Keratinocyte (primary cell): ENCODE measurements around the gene IFNAR1. TPM values are rescaled to one million over a fixed set of nuclear protein-coding genes. Genes with fewer than 3 reads are reported as not detected.

ENCODE experiments used
- DNase-seq: peaks from one replicate; pipeline ENCODE4 v3.0.0-alpha.2; 2011; ENCODE audit warnings: low read depth, missing footprints, low spot score
- FAIRE-seq: peaks from 2 replicates; lab custom pipeline; 2011; peaks lifted over from hg19 to GRCh38; lab: Jason Lieb, UNC
- H2AFZ ChIP-seq: 2 replicates; pipeline ENCODE4 v1.6.0; 2012; ENCODE audit warnings: low read length, control low read depth, inconsistent platforms; ENCODE audit not compliant: control insufficient read depth
- H3K27ac ChIP-seq: 2 replicates; pipeline ENCODE4 v1.5.1; 2011; ENCODE audit warnings: low read length; ENCODE audit not compliant: control insufficient read depth, insufficient read depth
- H3K27me3 ChIP-seq: 3 replicates; pipeline ENCODE4 v1.6.0; 2011; ENCODE audit warnings: low read length; ENCODE audit not compliant: control insufficient read depth, insufficient read depth; ENCODE audit errors: extremely low read depth
- H3K36me3 ChIP-seq, 2 experiments: 2 replicates in 1 of 2; 3 replicates in 1 of 2; pipeline ENCODE4 v1.5.1; 2011; ENCODE audit warnings: low read length in 2 of 2, mild to moderate bottlenecking in 1 of 2; ENCODE audit not compliant: control insufficient read depth in 2 of 2, insufficient read depth in 2 of 2; ENCODE audit errors: extremely low read depth in 1 of 2
- H3K4me1 ChIP-seq: 3 replicates; pipeline ENCODE4 v1.5.1; 2011; ENCODE audit warnings: low read length; ENCODE audit not compliant: control insufficient read depth, insufficient read depth; ENCODE audit errors: extremely low read depth
- H3K4me2 ChIP-seq: 3 replicates; pipeline ENCODE4 v1.6.0; 2011; ENCODE audit warnings: low read depth, low read length; ENCODE audit not compliant: control insufficient read depth, insufficient read depth; ENCODE audit errors: extremely low read depth
- H3K4me3 ChIP-seq, 3 experiments: fragments of 200-600 bp in 1 of 3; sonication (generic) in 1 of 3; 2 replicates in 2 of 3; 3 replicates in 1 of 3; pipeline ENCODE4 v1.5.1; 2011 to 2016; ENCODE audit warnings: low read length in 3 of 3, mild to moderate bottlenecking in 3 of 3, control low read depth in 2 of 3, inconsistent platforms in 1 of 3, low read depth in 1 of 3, mixed read lengths in 1 of 3, mixed run types in 1 of 3, moderate library complexity in 1 of 3; ENCODE audit not compliant: control insufficient read depth in 2 of 3, insufficient read depth in 2 of 3; ENCODE audit errors: extremely low read depth in 1 of 3
- H3K79me2 ChIP-seq: 2 replicates; pipeline ENCODE4 v1.6.0; 2012; ENCODE audit warnings: low read length; ENCODE audit not compliant: control insufficient read depth, insufficient read depth
- H3K9ac ChIP-seq: 3 replicates; pipeline ENCODE4 v1.6.0; 2011; ENCODE audit warnings: low read length; ENCODE audit not compliant: control insufficient read depth, insufficient read depth; ENCODE audit errors: extremely low read depth
- H3K9me1 ChIP-seq: 3 replicates; pipeline ENCODE4 v1.6.0; 2011; ENCODE audit warnings: low read length; ENCODE audit not compliant: control insufficient read depth, insufficient read depth; ENCODE audit errors: extremely low read depth
- H3K9me3 ChIP-seq: 2 replicates; pipeline ENCODE4 v1.5.1; 2012; ENCODE audit warnings: low read depth, low read length; ENCODE audit not compliant: control insufficient read depth
- H4K20me1 ChIP-seq: 3 replicates; pipeline ENCODE4 v1.6.0; 2011; ENCODE audit warnings: low read length; ENCODE audit not compliant: control insufficient read depth, insufficient read depth; ENCODE audit errors: extremely low read depth
- EZH2 ChIP-seq: IDR thresholded peaks from one replicate; pipeline ENCODE4 v1.6.1; 2012; ENCODE audit warnings: inconsistent platforms, mild to moderate bottlenecking, low read length, moderate library complexity
- dilution Hi-C: fragments of 300-500 bp; cut with MboI; formaldehyde crosslinking; loops from one replicate; pipeline ENCODE4 v1.7.0; 2020; ENCODE audit warnings: low sequenced_read_pairs; ENCODE audit not compliant: extremely low pct_ligation_motif_present
- polyA plus RNA-seq, 5 experiments: library from polyadenylated mRNA; depleted of rRNA in 3 of 5; stranded (reverse) in 3 of 5; stranded (forward) in 1 of 5; unstranded in 1 of 5; fragments of >200 nt; gene quantifications; 1 replicate in 1 of 5; 2 replicates in 3 of 5; 3 replicates in 1 of 5; pipeline versions ENCODE4 v1.2.1 to v1.2.3, GENCODE V29; 2011 to 2012; ENCODE audit warnings: missing spikeins in 2 of 5, low read depth in 1 of 5, low replicate concordance in 1 of 5
- TF ChIP-seq, protein P1 (sequence below), 3 experiments: IDR thresholded peaks in 1 of 3; conservative IDR thresholded peaks in 1 of 3; optimal IDR thresholded peaks in 1 of 3; 2 replicates in 2 of 3; 3 replicates in 1 of 3; pipeline versions ENCODE3 to v1.5.1; 2011; ENCODE audit warnings: low read length in 3 of 3, mild to moderate bottlenecking in 3 of 3, moderate library complexity in 2 of 3, control low read depth in 1 of 3, inconsistent platforms in 1 of 3; ENCODE audit not compliant: insufficient read depth in 2 of 3; ENCODE audit errors: extremely low read depth in 1 of 3

The IFNAR1 gene
- polyA plus RNA-seq, 1 donor (not counting 4 experiments of a cell fraction or from before 2014, with no cell fraction given): 12.6 TPM

GRCh38 chr21:33373451-33373850, 48.7 kb downstream of the IFNAR1 start:
- peaks cover 14% of the 10 kb centered on the region for H3K4me1 ChIP-seq
- H3K79me2 ChIP-seq: no peaks in the 10 kb centered on the region
- no peaks in the 10 kb centered on the region for H4K20me1 ChIP-seq
- DNase-seq (no peak), FAIRE-seq (no peak)
- dilution Hi-C loops: no loop called here
- H3K27ac ChIP-seq: no peak overlapping the region
- H3K4me3 ChIP-seq: no peak overlapping the region
- TF ChIP-seq, protein P1, sequence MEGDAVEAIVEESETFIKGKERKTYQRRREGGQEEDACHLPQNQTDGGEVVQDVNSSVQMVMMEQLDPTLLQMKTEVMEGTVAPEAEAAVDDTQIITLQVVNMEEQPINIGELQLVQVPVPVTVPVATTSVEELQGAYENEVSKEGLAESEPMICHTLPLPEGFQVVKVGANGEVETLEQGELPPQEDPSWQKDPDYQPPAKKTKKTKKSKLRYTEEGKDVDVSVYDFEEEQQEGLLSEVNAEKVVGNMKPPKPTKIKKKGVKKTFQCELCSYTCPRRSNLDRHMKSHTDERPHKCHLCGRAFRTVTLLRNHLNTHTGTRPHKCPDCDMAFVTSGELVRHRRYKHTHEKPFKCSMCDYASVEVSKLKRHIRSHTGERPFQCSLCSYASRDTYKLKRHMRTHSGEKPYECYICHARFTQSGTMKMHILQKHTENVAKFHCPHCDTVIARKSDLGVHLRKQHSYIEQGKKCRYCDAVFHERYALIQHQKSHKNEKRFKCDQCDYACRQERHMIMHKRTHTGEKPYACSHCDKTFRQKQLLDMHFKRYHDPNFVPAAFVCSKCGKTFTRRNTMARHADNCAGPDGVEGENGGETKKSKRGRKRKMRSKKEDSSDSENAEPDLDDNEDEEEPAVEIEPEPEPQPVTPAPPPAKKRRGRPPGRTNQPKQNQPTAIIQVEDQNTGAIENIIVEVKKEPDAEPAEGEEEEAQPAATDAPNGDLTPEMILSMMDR (optimal IDR thresholded peaks at IDR 0.05 in 1 of 3, IDR thresholded peaks at IDR 0.05 in 1 of 3, conservative IDR thresholded peaks at IDR 0.05 in 1 of 3; ENCODE audit: extremely low read depth in 1 of 3, insufficient read depth in 2 of 3, low read length in 3 of 3): no peak
- no peak for TF ChIP-seq EZH2
- H3K9me1 ChIP-seq: no peaks in the 10 kb centered on the region
- H3K27me3 ChIP-seq: no peaks in the 10 kb centered on the region
- H3K36me3 ChIP-seq: no peaks in the 10 kb centered on the region
- peaks cover 6% of the 10 kb centered on the region for H3K9me3 ChIP-seq
- H3K9ac ChIP-seq: no peak overlapping the region
- H2AFZ ChIP-seq: peak overlapping the region; percentile 51
- no peak overlapping the region for H3K4me2 ChIP-seq

DNA sequence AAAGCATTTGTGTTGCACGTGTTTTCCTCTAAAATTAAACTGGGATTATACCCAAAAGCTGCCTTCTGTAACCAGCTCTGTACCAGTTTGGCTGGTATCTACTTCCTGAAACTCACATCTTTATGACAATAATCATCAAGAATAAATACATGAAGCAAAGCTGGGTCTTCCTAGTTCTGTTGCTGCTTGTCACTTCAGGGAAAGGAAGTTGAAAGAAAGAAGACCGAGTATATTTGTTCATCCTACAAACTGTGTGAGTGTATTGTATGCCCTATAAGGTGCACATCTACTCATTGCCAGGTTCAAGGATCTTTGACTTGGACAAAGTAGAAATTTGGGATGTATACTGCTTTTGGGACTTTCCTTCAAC, 49.3 kb downstream of the IFNAR1 start:
- no peak for DNase-seq
- no peaks in the 10 kb centered on the region for H3K36me3 ChIP-seq
- no peak for TF ChIP-seq EZH2
- TF ChIP-seq, protein P1 (optimal IDR thresholded peaks at IDR 0.05 in 1 of 3, IDR thresholded peaks at IDR 0.05 in 1 of 3, conservative IDR thresholded peaks at IDR 0.05 in 1 of 3; ENCODE audit: extremely low read depth in 1 of 3, insufficient read depth in 2 of 3, low read length in 3 of 3): no peak
- no peaks in the 10 kb centered on the region for H3K79me2 ChIP-seq
- H2AFZ ChIP-seq: peak overlapping the region; percentile 45
- FAIRE-seq: no peak
- no peak overlapping the region for H3K4me2 ChIP-seq
- H4K20me1 ChIP-seq: no peaks in the 10 kb centered on the region
- H3K4me3 ChIP-seq: no peak overlapping the region
- no peak overlapping the region for H3K27ac ChIP-seq
- no peak overlapping the region for H3K9ac ChIP-seq
- H3K4me1 ChIP-seq: peaks cover 14% of the 10 kb centered on the region
- dilution Hi-C loops: no loop called here
- H3K27me3 ChIP-seq: no peaks in the 10 kb centered on the region
- peaks cover 3% of the 10 kb centered on the region for H3K9me3 ChIP-seq
- H3K9me1 ChIP-seq: no peaks in the 10 kb centered on the region
